Measurements from ENCODE around the gene CDC6.
A peak's percentile ranks its signal among the peaks of the same experiment; 100 is the strongest.

The CDC6 gene

DNA sequence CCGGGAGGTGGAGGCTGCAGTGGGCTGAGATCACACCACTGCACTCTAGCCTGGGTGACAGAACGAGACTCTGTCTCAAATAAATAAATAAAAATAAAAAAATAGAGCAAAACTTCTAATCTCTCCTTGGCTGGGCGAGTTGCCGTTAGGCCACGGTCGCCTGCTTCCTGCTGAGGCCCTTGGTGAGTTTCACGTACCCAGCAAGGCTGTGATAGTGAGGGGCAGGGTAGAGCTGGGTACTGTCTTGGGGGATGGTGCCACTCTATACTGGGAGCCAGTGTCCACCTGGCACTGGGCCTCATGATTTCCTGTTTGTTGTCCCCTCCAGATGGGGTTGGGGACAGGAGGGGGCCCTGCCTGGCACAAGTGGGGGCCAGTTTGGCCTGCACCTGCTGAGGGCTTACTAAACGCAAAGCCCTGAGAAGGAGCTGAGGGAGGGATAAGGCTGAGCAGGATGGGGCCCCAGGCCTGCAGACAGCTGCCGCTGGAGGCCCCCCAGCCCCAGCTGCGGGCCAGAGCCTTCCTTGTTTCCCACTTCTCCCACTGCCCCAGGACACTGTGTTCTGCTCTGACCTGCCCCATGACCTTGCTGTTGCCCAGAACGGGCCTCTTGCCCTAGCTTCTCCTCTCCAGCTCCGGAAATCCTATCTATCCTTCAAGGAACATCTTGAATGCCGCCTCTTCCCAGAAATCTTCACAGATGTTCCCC lies 51.4 kb downstream of the CDC6 start:
- TF ChIP-seq, protein P1, sequence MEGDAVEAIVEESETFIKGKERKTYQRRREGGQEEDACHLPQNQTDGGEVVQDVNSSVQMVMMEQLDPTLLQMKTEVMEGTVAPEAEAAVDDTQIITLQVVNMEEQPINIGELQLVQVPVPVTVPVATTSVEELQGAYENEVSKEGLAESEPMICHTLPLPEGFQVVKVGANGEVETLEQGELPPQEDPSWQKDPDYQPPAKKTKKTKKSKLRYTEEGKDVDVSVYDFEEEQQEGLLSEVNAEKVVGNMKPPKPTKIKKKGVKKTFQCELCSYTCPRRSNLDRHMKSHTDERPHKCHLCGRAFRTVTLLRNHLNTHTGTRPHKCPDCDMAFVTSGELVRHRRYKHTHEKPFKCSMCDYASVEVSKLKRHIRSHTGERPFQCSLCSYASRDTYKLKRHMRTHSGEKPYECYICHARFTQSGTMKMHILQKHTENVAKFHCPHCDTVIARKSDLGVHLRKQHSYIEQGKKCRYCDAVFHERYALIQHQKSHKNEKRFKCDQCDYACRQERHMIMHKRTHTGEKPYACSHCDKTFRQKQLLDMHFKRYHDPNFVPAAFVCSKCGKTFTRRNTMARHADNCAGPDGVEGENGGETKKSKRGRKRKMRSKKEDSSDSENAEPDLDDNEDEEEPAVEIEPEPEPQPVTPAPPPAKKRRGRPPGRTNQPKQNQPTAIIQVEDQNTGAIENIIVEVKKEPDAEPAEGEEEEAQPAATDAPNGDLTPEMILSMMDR (IDR thresholded peaks at IDR 0.05; ENCODE audit: borderline replicate concordance, control extremely low read depth, extremely low read depth, insufficient read depth, missing control alignments), result no peak
- in situ Hi-C loops (cut with MboI; ENCODE audit: low sequenced_read_pairs, unreplicated experiment), result no loop called here
- no peak for DNase-seq (ENCODE audit: low spot score)

DNA sequence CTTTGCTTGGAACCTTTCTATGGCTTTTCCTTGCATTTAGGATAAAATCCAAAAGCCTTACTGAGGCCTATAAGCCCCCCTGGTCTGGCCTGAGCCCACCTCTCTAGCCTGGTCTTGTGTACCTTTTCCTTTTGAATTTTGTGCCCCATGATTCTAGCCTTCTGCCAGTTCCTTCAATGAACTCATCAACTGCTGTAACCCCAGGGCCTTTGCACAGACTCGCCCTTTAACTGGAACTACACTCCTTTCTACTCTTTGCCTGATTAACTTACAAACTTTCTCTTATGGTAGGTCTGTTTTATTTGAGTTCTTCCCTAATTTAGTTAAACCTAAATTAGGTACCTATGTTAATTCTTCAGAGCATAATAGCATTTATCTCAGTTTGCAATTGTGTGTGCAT lies 52.6 kb downstream of the CDC6 start:
- in situ Hi-C loops (cut with MboI; ENCODE audit: low sequenced_read_pairs, unreplicated experiment), result no loop called here
- no peak for DNase-seq (ENCODE audit: low spot score)
- TF ChIP-seq, protein P1 (IDR thresholded peaks at IDR 0.05; ENCODE audit: borderline replicate concordance, control extremely low read depth, extremely low read depth, insufficient read depth, missing control alignments), result no peak

DNA sequence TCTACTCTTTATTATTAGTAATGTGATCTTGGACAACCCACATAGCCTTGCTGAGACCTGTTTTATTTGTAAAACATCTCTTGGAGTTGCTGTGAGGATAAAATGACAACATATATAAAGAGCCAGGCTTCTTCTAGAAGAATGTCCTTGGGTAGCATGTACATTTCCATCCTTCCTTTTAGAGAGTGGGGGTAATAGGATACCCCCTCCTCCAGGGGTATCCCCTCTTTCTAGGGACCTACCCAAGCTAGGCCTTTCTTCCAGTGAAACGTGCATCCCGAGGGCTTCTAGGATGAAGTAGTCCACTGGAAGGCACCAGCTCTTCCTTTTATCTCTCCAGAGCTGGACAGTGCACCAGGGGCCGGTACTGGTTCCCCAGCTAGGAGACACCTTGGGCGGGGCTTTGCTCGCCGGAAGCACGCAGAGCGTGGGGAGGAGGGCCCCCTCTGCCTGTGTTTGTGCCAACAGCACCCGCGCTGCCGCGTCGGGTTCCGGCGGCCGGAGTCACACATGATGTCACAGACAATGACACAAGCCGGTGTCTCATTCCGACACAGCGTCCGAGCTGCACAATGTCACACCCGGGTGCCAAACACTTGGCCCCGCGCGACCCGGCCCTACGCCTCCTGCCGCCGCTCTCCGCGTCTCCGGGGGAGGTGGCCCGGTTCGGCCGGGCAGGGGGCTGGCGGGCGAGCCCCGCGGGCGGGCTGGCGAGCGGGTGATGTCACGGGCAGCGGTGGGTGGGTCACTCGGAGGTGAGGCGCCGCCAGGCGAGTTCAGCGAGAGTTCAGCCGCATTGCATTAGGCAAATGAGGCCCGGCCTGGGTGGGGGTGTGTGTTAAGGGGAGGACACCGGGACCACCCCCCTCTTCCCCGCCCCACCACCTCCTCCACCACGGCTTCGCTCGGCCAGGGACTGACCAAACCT lies 53.5 kb downstream of the CDC6 start:
- peak; percentile 86 for DNase-seq (ENCODE audit: low spot score)
- TF ChIP-seq, protein P1 (IDR thresholded peaks at IDR 0.05; ENCODE audit: borderline replicate concordance, control extremely low read depth, extremely low read depth, insufficient read depth, missing control alignments), result no peak
- in situ Hi-C loops (cut with MboI; ENCODE audit: low sequenced_read_pairs, unreplicated experiment), result no loop called here

DNA sequence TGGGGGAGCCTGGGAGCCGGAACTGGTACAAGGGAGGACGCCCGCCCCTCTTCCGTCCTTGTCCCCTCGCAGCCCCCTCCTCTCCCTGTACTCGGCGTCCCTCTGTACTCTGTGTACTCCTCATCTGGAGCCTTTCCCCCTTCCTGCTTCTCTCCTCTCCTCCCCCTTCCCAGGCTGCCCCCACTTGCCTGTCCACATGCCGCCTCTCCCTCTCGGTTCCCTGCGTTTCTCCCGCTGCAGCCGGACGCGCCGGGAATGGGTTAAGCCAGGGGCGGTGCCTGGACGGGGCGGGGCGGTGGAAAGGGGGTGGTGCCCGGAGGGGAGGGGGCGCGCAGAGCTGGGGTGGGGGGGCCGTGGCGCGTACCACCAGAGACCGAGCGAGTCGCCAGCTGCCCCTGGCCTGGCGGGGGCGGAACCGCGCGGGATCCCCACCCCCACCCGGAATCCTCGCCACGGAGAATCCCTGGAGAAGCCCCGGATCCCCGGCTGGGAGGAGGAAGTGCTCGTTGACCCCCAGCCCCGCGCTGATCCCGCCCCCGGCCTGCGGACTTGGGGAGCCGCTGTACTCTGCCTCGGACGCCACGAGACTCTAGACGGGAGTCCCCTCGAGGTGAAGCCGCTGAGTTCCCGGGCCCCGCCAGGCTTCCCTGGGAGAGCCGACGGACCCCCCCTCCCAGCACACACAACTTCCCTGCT lies 54.3 kb downstream of the CDC6 start:
- DNase-seq (ENCODE audit: low spot score), result peak; percentile 64
- TF ChIP-seq, protein P1 (IDR thresholded peaks at IDR 0.05; ENCODE audit: borderline replicate concordance, control extremely low read depth, extremely low read depth, insufficient read depth, missing control alignments), result no peak
- in situ Hi-C loops (cut with MboI; ENCODE audit: low sequenced_read_pairs, unreplicated experiment), result no loop called here

- DNase-seq (ENCODE audit: low spot score), result no peak
- TF ChIP-seq, protein P1 (IDR thresholded peaks at IDR 0.05; ENCODE audit: borderline replicate concordance, control extremely low read depth, extremely low read depth, insufficient read depth, missing control alignments), result no peak
- in situ Hi-C loops (cut with MboI; ENCODE audit: low sequenced_read_pairs, unreplicated experiment), result no loop called here
These were observed 55.0 kb downstream of the CDC6 start for GRCh38 chr17:40342504-40343218.

Data from GM13976 (cell line).